ENCODE data around the gene TNFRSF4. TPM values are rescaled to one million over a fixed set of nuclear protein-coding genes. Genes with fewer than 3 reads are reported as not detected.

The TNFRSF4 gene
- total and polyA plus RNA-seq, 7 experiments from 2014 or later, result 0.49 to 192 (median 1.5) TPM

- Mint-ChIP-seq H3K4me1 (peaks cover 15 to 22% (median 18%) of the 10 kb centered on the region in 7 donors), H3K27ac (peak overlapping the region in 5 of 9 donors; percentile 14 to 91 (median 47)), H3K9me3 (no peaks in the 10 kb centered on the region), H3K27me3 (no peaks in the 10 kb centered on the region), H3K4me3 (no peak overlapping the region), H3K36me3 (peaks cover 0 to 28% (median 5%) of the 10 kb centered on the region in 5 donors)
- Histone ChIP-seq H3K27me3 (ENCODE audit: control insufficient read depth in 2 of 2, insufficient read depth in 2 of 2, low read length in 2 of 2) (no peaks in the 10 kb centered on the region), H3K4me3 (ENCODE audit: low read length) (no peak overlapping the region), H3K9me3 (ENCODE audit: control insufficient read depth in 2 of 3, low read length in 3 of 3) (no peaks in the 10 kb centered on the region), H3K4me1 (ENCODE audit: control insufficient read depth in 2 of 2, insufficient read depth in 2 of 2, low read length in 2 of 2) (no peaks in the 10 kb centered on the region), H3K36me3 (ENCODE audit: control insufficient read depth in 2 of 3, insufficient read depth in 3 of 3, low read length in 3 of 3) (peaks cover 0 to 68% (median 10%) of the 10 kb centered on the region in 3 experiments), H3K27ac (ENCODE audit: low read depth, low read length) (no peak overlapping the region)
- intact Hi-C loops (cut with micrococcal nuclease), result no loop called here
- ChIA-PET POLR2A (no interaction called here), CTCF (no interaction called here)
- ATAC-seq (no peak), DNase-seq (no peak)
These were observed 45.6 kb upstream of the TNFRSF4 start for GRCh38 chr1:1259540-1259939.

GRCh38 chr1:1259119-1259488, 45.2 kb upstream of the TNFRSF4 start:
- no peaks in the 10 kb centered on the region for H3K27me3 ChIP-seq (ENCODE audit: control insufficient read depth in 2 of 2, insufficient read depth in 2 of 2, low read length in 2 of 2)
- no peaks in the 10 kb centered on the region for H3K9me3 ChIP-seq (ENCODE audit: control insufficient read depth in 2 of 3, low read length in 3 of 3)
- Mint-ChIP-seq H3K36me3 (peaks cover 0 to 28% (median 5%) of the 10 kb centered on the region in 5 donors), H3K4me3 (no peak overlapping the region), H3K9me3 (no peaks in the 10 kb centered on the region), H3K4me1 (peaks cover 15 to 22% (median 18%) of the 10 kb centered on the region in 7 donors), H3K27ac (peak overlapping the region in 1 of 9 donors; percentile 12), H3K27me3 (no peaks in the 10 kb centered on the region)
- DNase-seq (no peak), ATAC-seq (no peak)
- peaks cover 0 to 70% (median 10%) of the 10 kb centered on the region in 3 experiments for H3K36me3 ChIP-seq (ENCODE audit: control insufficient read depth in 2 of 3, insufficient read depth in 3 of 3, low read length in 3 of 3)
- CTCF ChIA-PET, result no interaction called here
- H3K27ac ChIP-seq (ENCODE audit: low read depth, low read length), result no peak overlapping the region
- intact Hi-C loops (cut with micrococcal nuclease), result no loop called here
- H3K4me3 ChIP-seq (ENCODE audit: low read length), result no peak overlapping the region
- H3K4me1 ChIP-seq (ENCODE audit: control insufficient read depth in 2 of 2, insufficient read depth in 2 of 2, low read length in 2 of 2), result no peaks in the 10 kb centered on the region
- POLR2A ChIA-PET, result no interaction called here

- Mint-ChIP-seq H3K4me3 (no peak overlapping the region), H3K27ac (peak overlapping the region in 1 of 9 donors; percentile 52), H3K36me3 (peaks cover 7 to 27% (median 10%) of the 10 kb centered on the region in 5 donors), H3K9me3 (no peaks in the 10 kb centered on the region), H3K4me1 (peaks cover 18 to 30% (median 23%) of the 10 kb centered on the region in 7 donors), H3K27me3 (no peaks in the 10 kb centered on the region)
- DNase-seq (no peak), ATAC-seq (no peak)
- peaks cover 0 to 65% (median 0%) of the 10 kb centered on the region in 3 experiments for H3K36me3 ChIP-seq (ENCODE audit: control insufficient read depth in 2 of 3, insufficient read depth in 3 of 3, low read length in 3 of 3)
- intact Hi-C loops (cut with micrococcal nuclease), result no loop called here
- ChIA-PET CTCF (no interaction called here), POLR2A (interaction anchor here (1.0 kb wide), 1 partner anchor 14 kb away, joined by 4 read pairs; no protein-coding TSS in a partner anchor)
- H3K9me3 ChIP-seq (ENCODE audit: control insufficient read depth in 2 of 3, low read length in 3 of 3), result no peaks in the 10 kb centered on the region
- H3K27me3 ChIP-seq (ENCODE audit: control insufficient read depth in 2 of 2, insufficient read depth in 2 of 2, low read length in 2 of 2), result no peaks in the 10 kb centered on the region
- H3K27ac ChIP-seq (ENCODE audit: low read depth, low read length), result no peak overlapping the region
- H3K4me1 ChIP-seq (ENCODE audit: control insufficient read depth in 2 of 2, insufficient read depth in 2 of 2, low read length in 2 of 2), result no peaks in the 10 kb centered on the region
- H3K4me3 ChIP-seq (ENCODE audit: low read length), result no peak overlapping the region
These were observed 43.3 kb upstream of the TNFRSF4 start for GRCh38 chr1:1256956-1257871.

DNA sequence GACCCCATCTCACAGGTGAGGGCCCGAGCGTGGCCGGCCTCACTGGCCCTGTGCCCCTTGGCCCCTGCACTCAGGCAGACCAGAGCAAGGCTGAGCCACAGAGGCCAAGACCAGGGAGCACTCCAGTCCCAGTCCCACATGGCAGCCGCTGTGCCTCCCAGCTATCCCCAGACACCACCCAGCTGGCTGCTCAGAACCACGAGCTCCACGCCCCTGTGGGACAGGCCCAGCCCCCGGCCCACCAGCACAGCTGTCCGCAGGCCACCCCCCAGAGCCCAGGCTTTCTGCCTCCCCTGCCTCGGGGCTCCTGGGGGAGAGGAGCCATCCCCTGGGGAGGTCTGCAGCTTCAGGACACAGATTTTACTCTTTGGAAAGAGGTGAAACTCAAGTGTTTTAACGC, 41.7 kb upstream of the TNFRSF4 start:
- Mint-ChIP-seq H3K4me1 (peaks cover 16 to 27% (median 21%) of the 10 kb centered on the region in 7 donors), H3K27ac (peak overlapping the region in 1 of 9 donors; percentile 6), H3K9me3 (no peaks in the 10 kb centered on the region), H3K36me3 (peaks cover 4 to 21% (median 7%) of the 10 kb centered on the region in 5 donors), H3K27me3 (no peaks in the 10 kb centered on the region), H3K4me3 (no peak overlapping the region)
- Histone ChIP-seq H3K4me3 (ENCODE audit: low read length) (no peak overlapping the region), H3K9me3 (ENCODE audit: control insufficient read depth in 2 of 3, low read length in 3 of 3) (no peaks in the 10 kb centered on the region), H3K27me3 (ENCODE audit: control insufficient read depth in 2 of 2, insufficient read depth in 2 of 2, low read length in 2 of 2) (no peaks in the 10 kb centered on the region), H3K27ac (ENCODE audit: low read depth, low read length) (no peak overlapping the region), H3K4me1 (ENCODE audit: control insufficient read depth in 2 of 2, insufficient read depth in 2 of 2, low read length in 2 of 2) (peaks cover 7 to 9% of the 10 kb centered on the region in 2 donors), H3K36me3 (ENCODE audit: control insufficient read depth in 2 of 3, insufficient read depth in 3 of 3, low read length in 3 of 3) (peaks cover 0 to 57% (median 0%) of the 10 kb centered on the region in 3 experiments)
- ATAC-seq, result no peak
- POLR2A ChIA-PET, result no interaction called here
- intact Hi-C loops (cut with micrococcal nuclease), result no loop called here
- CTCF ChIA-PET, result no interaction called here
- DNase-seq, result no peak

DNA sequence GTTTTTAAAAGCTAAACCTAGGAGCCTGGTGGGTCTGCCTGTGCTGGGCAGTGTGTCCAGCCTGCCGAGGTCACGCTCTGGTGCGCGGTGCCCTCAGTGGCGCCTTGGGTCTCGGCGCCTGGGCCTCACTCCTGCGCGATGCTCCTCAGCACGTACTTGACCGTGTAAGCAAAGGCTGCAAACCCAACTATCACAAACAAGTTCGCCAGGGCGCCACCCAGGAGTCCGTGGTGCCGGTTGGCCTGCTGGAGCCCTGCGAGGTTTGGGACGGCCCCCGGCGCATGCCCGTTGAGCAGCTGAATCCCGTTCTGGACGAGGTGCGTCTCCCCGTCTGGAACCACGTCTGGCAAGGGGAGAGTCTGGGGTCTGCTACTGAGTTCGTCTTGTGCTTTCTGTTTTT, 41.1 kb upstream of the TNFRSF4 start:
- intact Hi-C loops (cut with micrococcal nuclease), result no loop called here
- ChIA-PET CTCF (interaction anchor here (0.8 kb wide), 1 partner anchor 133 kb away, joined by 3 read pairs; no protein-coding TSS in a partner anchor), POLR2A (interaction anchor here (0.7 kb wide), 1 partner anchor 315 kb away, joined by 3 read pairs; no protein-coding TSS in a partner anchor)

DNA sequence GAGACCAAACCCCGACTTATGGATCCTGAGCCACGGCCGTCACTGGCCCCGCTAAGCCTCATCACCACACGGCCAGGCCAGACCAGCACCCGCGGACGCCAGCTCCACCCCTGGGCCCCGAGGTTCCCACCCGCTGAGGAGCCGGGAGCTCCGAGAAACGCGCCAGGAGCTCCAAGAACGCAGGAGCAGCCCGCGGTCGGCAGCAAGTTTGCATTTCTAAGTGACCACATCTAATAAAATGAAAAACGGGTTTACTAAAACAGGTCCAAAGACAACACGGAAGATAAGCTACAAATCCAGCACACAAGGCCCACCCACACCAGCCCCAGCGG, 40.7 kb upstream of the TNFRSF4 start:
- no peak overlapping the region for H3K4me3 Mint-ChIP-seq
- Histone ChIP-seq H3K36me3 (ENCODE audit: control insufficient read depth in 2 of 3, insufficient read depth in 3 of 3, low read length in 3 of 3) (peaks cover 0 to 47% (median 0%) of the 10 kb centered on the region in 3 experiments), H3K27me3 (ENCODE audit: control insufficient read depth in 2 of 2, insufficient read depth in 2 of 2, low read length in 2 of 2) (no peaks in the 10 kb centered on the region), H3K27ac (ENCODE audit: low read depth, low read length) (no peak overlapping the region), H3K4me1 (ENCODE audit: control insufficient read depth in 2 of 2, insufficient read depth in 2 of 2, low read length in 2 of 2) (peaks cover 10 to 12% of the 10 kb centered on the region in 2 donors), H3K9me3 (ENCODE audit: control insufficient read depth in 2 of 3, low read length in 3 of 3) (no peaks in the 10 kb centered on the region), H3K4me3 (ENCODE audit: low read length) (no peak overlapping the region)
- no peaks in the 10 kb centered on the region for H3K27me3 Mint-ChIP-seq
- peaks cover 10 to 27% (median 16%) of the 10 kb centered on the region in 7 donors for H3K4me1 Mint-ChIP-seq
- H3K36me3 Mint-ChIP-seq, result peaks cover 4 to 20% (median 7%) of the 10 kb centered on the region in 5 donors
- no peaks in the 10 kb centered on the region for H3K9me3 Mint-ChIP-seq
- no peak for DNase-seq
- intact Hi-C loops (cut with micrococcal nuclease), result loop anchor here in 1 of 2 donors (5.0 kb wide), 1 partner anchor 53 kb away; the partner anchor contains the start of genes ACAP3 and PUSL1
- no peak for ATAC-seq
- H3K27ac Mint-ChIP-seq, result no peak overlapping the region
- CTCF ChIA-PET, result interaction anchor here (0.8 kb wide), 1 partner anchor 133 kb away, joined by 3 read pairs; no protein-coding TSS in a partner anchor
- POLR2A ChIA-PET, result interaction anchor here (0.7 kb wide), 1 partner anchor 314 kb away, joined by 3 read pairs; no protein-coding TSS in a partner anchor

More for the DNA sequence above, 41.1 kb upstream of the TNFRSF4 start:
- Mint-ChIP-seq H3K27ac (no peak overlapping the region), H3K27me3 (no peaks in the 10 kb centered on the region), H3K36me3 (peaks cover 4 to 20% (median 7%) of the 10 kb centered on the region in 5 donors), H3K4me1 (peaks cover 13 to 27% (median 20%) of the 10 kb centered on the region in 7 donors), H3K9me3 (no peaks in the 10 kb centered on the region), H3K4me3 (no peak overlapping the region)
- Histone ChIP-seq H3K27me3 (ENCODE audit: control insufficient read depth in 2 of 2, insufficient read depth in 2 of 2, low read length in 2 of 2) (no peaks in the 10 kb centered on the region), H3K36me3 (ENCODE audit: control insufficient read depth in 2 of 3, insufficient read depth in 3 of 3, low read length in 3 of 3) (peaks cover 0 to 52% (median 0%) of the 10 kb centered on the region in 3 experiments), H3K4me3 (ENCODE audit: low read length) (no peak overlapping the region), H3K9me3 (ENCODE audit: control insufficient read depth in 2 of 3, low read length in 3 of 3) (no peaks in the 10 kb centered on the region), H3K27ac (ENCODE audit: low read depth, low read length) (no peak overlapping the region), H3K4me1 (ENCODE audit: control insufficient read depth in 2 of 2, insufficient read depth in 2 of 2, low read length in 2 of 2) (peaks cover 10 to 12% of the 10 kb centered on the region in 2 donors)
- DNase-seq (no peak), ATAC-seq (no peak)

Measured in naive thymus-derived CD4-positive, alpha-beta T cell (primary cell).